Myocyte (in vitro differentiated cells): ENCODE results near the gene RPS6KA3. TPM values are rescaled to one million over a fixed set of nuclear protein-coding genes. Genes with fewer than 3 reads are reported as not detected.
"Not testable (repeated sequence)": the region's sequence is repeated elsewhere in the genome, so short reads cannot be mapped to it uniquely, and the experiment has no call there.

Experiments
- DNase-seq: peaks from one replicate; pipeline ENCODE4 v3.0.0-alpha.2; 2012; ENCODE audit warnings: low read depth
- total RNA-seq: library from RNA; depleted of rRNA; stranded (reverse); fragments of >200 nt; gene quantifications from 2 replicates; pipeline ENCODE4 v1.2.3, GENCODE V29; 2014

The RPS6KA3 gene
- total RNA-seq, 1 donor from 2014 or later = 39.9 TPM

- peak; percentile 18 for DNase-seq
Observed at GRCh38 chrX:20265726-20266681, 705 bp downstream of the RPS6KA3 start.

- peak; percentile 71 for DNase-seq
Observed at GRCh38 chrX:20265221-20265725, 1.4 kb downstream of the RPS6KA3 start.

- DNase-seq = no peak
Observed at GRCh38 chrX:20263474-20263873, 3.2 kb downstream of the RPS6KA3 start.

GRCh38 chrX:20260885-20261284 lies 5.8 kb downstream of the RPS6KA3 start:
- DNase-seq = no peak

GRCh38 chrX:20254712-20255299 lies 11.9 kb downstream of the RPS6KA3 start:
- DNase-seq = peak; percentile 28

GRCh38 chrX:20253232-20253543 lies 13.5 kb downstream of the RPS6KA3 start:
- DNase-seq = no peak

- DNase-seq = peak; percentile 42
Observed at GRCh38 chrX:20252381-20253231, 14.1 kb downstream of the RPS6KA3 start.

GRCh38 chrX:20251691-20252090 lies 15.0 kb downstream of the RPS6KA3 start:
- DNase-seq = no peak

- DNase-seq = not testable (repeated sequence)
Observed at GRCh38 chrX:20250146-20250545, 16.6 kb downstream of the RPS6KA3 start.

- no peak for DNase-seq
Observed at GRCh38 chrX:20248592-20249192, 18.0 kb downstream of the RPS6KA3 start.

- DNase-seq = no peak
Observed at GRCh38 chrX:20244931-20245330, 21.8 kb downstream of the RPS6KA3 start.

GRCh38 chrX:20240201-20240600 lies 26.5 kb downstream of the RPS6KA3 start:
- DNase-seq = no peak

- no peak for DNase-seq
Observed at GRCh38 chrX:20237864-20238263, 28.8 kb downstream of the RPS6KA3 start.

GRCh38 chrX:20235755-20236154 lies 31.0 kb downstream of the RPS6KA3 start:
- no peak for DNase-seq

- no peak for DNase-seq
Observed at GRCh38 chrX:20233336-20233735, 33.4 kb downstream of the RPS6KA3 start.

- DNase-seq = peak; percentile 71
Observed at GRCh38 chrX:20231598-20231997, 35.1 kb downstream of the RPS6KA3 start.

- DNase-seq = no peak
Observed at GRCh38 chrX:20230406-20230805, 36.3 kb downstream of the RPS6KA3 start.

GRCh38 chrX:20229155-20229554 lies 37.6 kb downstream of the RPS6KA3 start:
- DNase-seq = no peak

GRCh38 chrX:20228245-20228644 lies 38.5 kb downstream of the RPS6KA3 start:
- no peak for DNase-seq

GRCh38 chrX:20227116-20227515 lies 39.6 kb downstream of the RPS6KA3 start:
- no peak for DNase-seq

- DNase-seq = no peak
Observed at GRCh38 chrX:20225488-20225833, 41.2 kb downstream of the RPS6KA3 start.
